AG04450 (cell line): ENCODE measurements around the gene RAC3. TPM values are rescaled to one million over a fixed set of nuclear protein-coding genes. Genes with fewer than 3 reads are reported as not detected.

ENCODE experiments used
- CTCF ChIA-PET: fragments of 300-600, 350-600 bp; formaldehyde crosslinking; extraction: SDS; loops from one replicate; lab custom pipeline; 2022; ENCODE audit warnings: antibody characterized with exemption, inconsistent platforms; lab: Charles Lee
- POLR2A ChIA-PET: fragments of 350-600 bp; formaldehyde crosslinking; extraction: SDS; loops from one replicate; lab custom pipeline; 2021; ENCODE audit warnings: antibody characterized with exemption, inconsistent platforms; lab: Yijun Ruan, JAX
- DNase-seq: peaks from one replicate; pipeline ENCODE4 v3.0.0-alpha.2; 2011; ENCODE audit warnings: low read depth, low spot score
- H3K27ac ChIP-seq: one replicate; pipeline ENCODE4 v1.5.1; 2012; ENCODE audit warnings: low read depth, low read length, control low read depth
- H3K27me3 ChIP-seq: one replicate; pipeline ENCODE4 v1.6.0; 2012; ENCODE audit warnings: low read length; ENCODE audit not compliant: control insufficient read depth, insufficient read depth
- H3K4me3 ChIP-seq: 2 replicates; pipeline ENCODE4 v1.5.1; 2011; ENCODE audit warnings: mild to moderate bottlenecking, low read depth, low read length, control low read depth
- H3K9me3 ChIP-seq: 2 replicates; pipeline ENCODE4 v1.5.1; 2012; ENCODE audit warnings: low read length; ENCODE audit not compliant: control insufficient read depth, insufficient read depth
- CTCF ChIP-seq: IDR thresholded peaks from 2 replicates; pipeline ENCODE4 v1.5.1; 2011; ENCODE audit warnings: low read depth, low read length, control low read depth, inconsistent platforms
- polyA plus RNA-seq: library from polyadenylated mRNA; depleted of rRNA; stranded (reverse); fragments of >200 nt; gene quantifications from 2 replicates; pipeline ENCODE4 v1.2.3, GENCODE V29; 2011

Gene RAC3
- polyA plus RNA-seq, 1 experiment: 12.9 TPM

GRCh38 chr17:82060001-82060380, 28.5 kb downstream of the RAC3 start:
- DNase-seq: no peak
- no peaks in the 10 kb centered on the region; the same call in 1 of the 2 replicates for H3K9me3 ChIP-seq
- no peak overlapping the region for H3K27ac ChIP-seq
- H3K4me3 ChIP-seq: no peak overlapping the region
- CTCF ChIA-PET: no interaction called here
- TF ChIP-seq CTCF: no peak
- POLR2A ChIA-PET: interaction anchor here (1.7 to 2.2 kb wide), 2 partner anchors 17 to 22 kb away, joined by 3 to 5 read pairs; partner anchors contain the start of gene DCXR
- no peaks in the 10 kb centered on the region for H3K27me3 ChIP-seq

DNA sequence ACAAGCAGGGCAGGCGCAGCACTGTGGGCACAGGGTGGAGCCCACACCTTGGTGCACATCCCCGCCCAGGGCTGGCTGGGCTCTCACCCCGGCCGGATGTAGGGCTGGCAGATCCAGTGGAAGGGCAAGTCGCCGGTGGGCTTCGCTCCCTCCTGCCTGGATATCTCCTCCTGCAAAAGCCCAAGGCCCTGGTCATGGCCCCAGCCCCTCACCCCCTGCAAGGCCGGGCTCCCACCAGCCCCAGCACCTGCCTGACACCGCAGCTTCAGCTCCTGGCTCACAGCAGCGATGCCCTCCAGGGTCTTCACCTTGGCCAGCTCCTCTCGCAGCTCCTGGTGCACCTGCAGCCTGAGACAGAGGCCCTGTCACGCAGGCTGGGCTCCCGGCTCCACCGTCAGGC, 29.1 kb downstream of the RAC3 start:
- Histone ChIP-seq H3K27ac (no peak overlapping the region), H3K9me3 (no peaks in the 10 kb centered on the region; the same call in 1 of the 2 replicates), H3K4me3 (no peak overlapping the region), H3K27me3 (no peaks in the 10 kb centered on the region)
- DNase-seq: no peak
- ChIA-PET CTCF (no interaction called here), POLR2A (interaction anchor here (0.7 to 2.2 kb wide), 3 partner anchors 16 to 38 kb away, joined by 3 to 5 read pairs (median 4); partner anchors contain the start of genes CENPX, DCXR and LRRC45)
- TF ChIP-seq CTCF: no peak

DNA sequence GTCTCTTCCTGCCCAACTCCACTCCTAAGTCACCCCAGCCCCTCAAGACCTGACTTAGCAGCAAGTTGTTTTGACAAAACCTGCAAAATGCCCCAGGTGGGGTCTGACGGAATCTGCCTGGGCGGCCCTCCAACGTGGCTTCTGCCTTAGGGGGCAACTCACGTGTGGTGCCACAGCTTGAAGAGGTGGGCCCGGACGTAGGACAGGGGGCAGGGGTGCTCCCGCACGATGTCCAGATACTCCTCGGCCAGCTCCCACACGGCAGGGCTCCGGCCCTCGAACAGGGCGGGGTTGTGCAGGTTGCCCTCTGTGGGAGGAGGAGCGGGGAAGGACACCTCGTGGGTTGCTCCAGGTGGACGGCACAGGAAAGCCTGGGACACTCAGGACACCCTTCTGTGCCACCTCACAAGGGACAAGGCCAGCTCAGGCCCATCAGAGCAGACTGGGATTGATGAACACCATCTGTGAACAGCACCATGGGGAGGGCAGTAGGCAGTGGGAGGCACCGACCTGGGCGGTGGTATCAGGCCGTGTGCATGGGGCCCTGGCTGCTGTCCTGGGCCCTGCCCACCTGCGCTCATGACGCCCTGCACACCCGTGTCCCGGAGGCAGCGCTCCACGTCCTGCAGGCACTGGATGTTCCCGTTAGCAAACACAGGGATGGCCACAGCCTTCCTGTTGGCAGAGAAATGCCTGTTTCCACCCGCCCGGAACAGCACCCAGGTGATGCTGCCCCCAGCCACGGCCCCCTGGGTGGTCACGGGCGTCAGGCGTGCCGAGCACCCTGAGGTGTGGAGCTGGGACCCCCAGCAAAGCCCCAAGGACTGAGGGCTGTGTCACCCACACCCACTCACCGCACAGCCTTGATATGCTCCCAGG, 29.8 kb downstream of the RAC3 start:
- DNase-seq: no peak
- Histone ChIP-seq H3K27me3 (no peaks in the 10 kb centered on the region), H3K9me3 (no peaks in the 10 kb centered on the region; the same call in 1 of the 2 replicates), H3K4me3 (no peak overlapping the region), H3K27ac (no peak overlapping the region)
- ChIA-PET CTCF (no interaction called here), POLR2A (interaction anchor here (0.7 to 1.7 kb wide), 2 partner anchors 16 to 38 kb away, joined by 3 to 4 read pairs; partner anchors contain the start of genes CENPX and LRRC45)
- TF ChIP-seq CTCF: no peak

GRCh38 chr17:82062076-82062983, 30.9 kb downstream of the RAC3 start:
- no peak for TF ChIP-seq CTCF
- no peak overlapping the region for H3K27ac ChIP-seq
- ChIA-PET CTCF (no interaction called here), POLR2A (interaction anchor here (0.6 kb wide), 1 partner anchor 25 kb away, joined by 3 read pairs; the partner anchor contains the start of gene DCXR)
- H3K27me3 ChIP-seq: no peaks in the 10 kb centered on the region
- H3K4me3 ChIP-seq: no peak overlapping the region
- no peaks in the 10 kb centered on the region; the same call in 1 of the 2 replicates for H3K9me3 ChIP-seq
- DNase-seq: no peak
